Left forelimb (tissue), 1 donor: ENCODE data around the gene ARSA.
"Not testable (repeated sequence)": the region's sequence is repeated elsewhere in the genome, so short reads cannot be mapped to it uniquely, and the experiment has no call there.

Experiments
- DNase-seq: peaks from one replicate; pipeline ENCODE4 v3.0.0-alpha.2; 2018; ENCODE audit warnings: low spot score

ARSA gene

GRCh38 chr22:50654664-50655063 is 26.7 kb upstream of the ARSA start:
- not testable (repeated sequence) for DNase-seq

- DNase-seq: no peak
Observed at GRCh38 chr22:50653256-50653655, 25.3 kb upstream of the ARSA start.

GRCh38 chr22:50643821-50644101 is 15.8 kb upstream of the ARSA start:
- DNase-seq: not testable (repeated sequence)

- not testable (repeated sequence) for DNase-seq
Observed at GRCh38 chr22:50643021-50643820, 15.3 kb upstream of the ARSA start.

- no peak for DNase-seq
Observed at GRCh38 chr22:50641696-50642607, 14.0 kb upstream of the ARSA start.

- no peak for DNase-seq
Observed at GRCh38 chr22:50640857-50641647, 13.1 kb upstream of the ARSA start.

- not testable (repeated sequence) for DNase-seq
Observed at GRCh38 chr22:50640296-50640695, 12.3 kb upstream of the ARSA start.

- DNase-seq: no peak
Observed at GRCh38 chr22:50635591-50635990, 7.6 kb upstream of the ARSA start.

- no peak for DNase-seq
Observed at GRCh38 chr22:50633771-50634170, 5.8 kb upstream of the ARSA start.

GRCh38 chr22:50633086-50633485 is 5.1 kb upstream of the ARSA start:
- no peak for DNase-seq

- no peak for DNase-seq
Observed at GRCh38 chr22:50630376-50630775, 2.4 kb upstream of the ARSA start.

GRCh38 chr22:50628543-50629134 is 687 bp upstream of the ARSA start:
- no peak for DNase-seq

GRCh38 chr22:50626850-50627641 is 906 bp downstream of the ARSA start:
- no peak for DNase-seq

GRCh38 chr22:50626314-50626849 is 1.6 kb downstream of the ARSA start:
- DNase-seq: no peak

- no peak for DNase-seq
Observed at GRCh38 chr22:50625568-50626313, 2.2 kb downstream of the ARSA start.

GRCh38 chr22:50625131-50625567 is 2.8 kb downstream of the ARSA start:
- DNase-seq: no peak

GRCh38 chr22:50624347-50625130 is 3.4 kb downstream of the ARSA start:
- no peak for DNase-seq

GRCh38 chr22:50622723-50623327 is 5.1 kb downstream of the ARSA start:
- no peak for DNase-seq
